Stimulated activated CD4-positive, alpha-beta T cell treated with anti-CD3 and anti-CD28 coated beads, TNF-alpha, amount 100 ng/mL, for 4 hours (primary cell): Measurements from ENCODE around the gene FBRSL1.

ENCODE experiments used
- DNase-seq, 3 experiments: peaks; one replicate each; pipeline ENCODE4 v3.0.0-alpha.2; 2020; ENCODE audit warnings: low read depth in 3 of 3

The FBRSL1 gene

DNA sequence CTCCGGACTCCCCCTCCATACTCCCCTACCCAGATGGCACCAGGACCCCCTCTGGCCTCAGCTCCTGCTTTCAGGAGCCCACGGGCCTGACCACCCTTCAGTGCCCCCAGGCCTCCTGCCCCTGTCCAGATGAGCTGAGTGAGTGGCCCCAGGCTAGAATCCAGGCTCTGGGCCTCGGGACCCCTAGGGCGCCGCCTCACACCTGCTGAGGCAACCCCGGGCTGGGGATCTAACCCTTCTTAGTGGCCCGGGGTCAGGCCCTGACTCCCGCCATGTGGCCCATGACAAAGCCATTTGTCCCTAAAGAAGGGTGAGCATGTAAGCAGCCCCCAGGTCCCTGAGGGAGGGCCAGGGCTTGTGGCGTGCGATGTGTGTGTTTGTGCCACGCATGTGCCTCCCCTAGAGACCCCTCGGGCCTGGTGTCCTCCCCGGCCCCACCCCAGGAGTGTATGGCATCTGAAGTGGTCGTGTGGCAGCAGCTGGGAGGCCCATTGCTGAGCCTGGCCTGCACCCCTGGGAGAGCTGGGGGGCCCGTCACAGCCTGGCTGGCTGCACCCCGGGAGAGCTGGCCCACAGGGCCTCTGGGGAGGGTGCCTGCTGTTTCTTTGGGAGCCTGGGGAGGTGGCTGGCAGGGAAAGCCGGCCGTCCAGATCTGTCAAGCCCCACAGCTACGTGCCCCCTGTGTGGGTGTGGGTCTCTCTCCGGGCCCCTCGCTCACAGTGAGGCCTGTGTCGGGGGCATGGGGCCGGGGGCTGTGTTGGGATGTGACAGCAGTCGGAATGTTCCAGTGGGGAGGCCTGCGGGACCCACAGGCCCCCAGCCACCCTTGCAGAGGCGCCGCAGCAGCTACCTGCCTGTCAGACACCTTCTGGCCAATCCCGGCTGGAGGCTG is 7.8 kb downstream of the FBRSL1 start:
- no peak for DNase-seq

DNA sequence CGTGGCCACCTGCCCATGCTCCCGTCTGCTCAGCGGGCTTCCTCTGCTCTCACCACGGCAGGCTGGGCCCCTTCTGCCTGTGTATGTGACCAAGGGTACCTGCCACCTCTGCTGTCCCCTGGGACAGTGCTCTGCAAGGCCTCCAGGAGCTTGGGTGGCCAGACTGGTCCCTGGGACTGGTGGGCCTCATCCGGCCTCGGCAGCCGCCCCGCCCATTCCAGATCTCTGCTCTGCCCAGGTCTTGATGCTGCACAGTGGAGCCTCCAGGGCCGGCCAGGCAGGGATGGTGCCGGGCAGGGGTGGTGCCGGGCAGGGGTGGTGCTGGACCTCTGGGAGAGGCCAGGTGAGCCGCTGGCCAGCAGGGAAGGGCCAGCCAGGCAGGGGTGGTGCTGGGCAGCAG is 9.0 kb downstream of the FBRSL1 start:
- DNase-seq: no peak

DNA sequence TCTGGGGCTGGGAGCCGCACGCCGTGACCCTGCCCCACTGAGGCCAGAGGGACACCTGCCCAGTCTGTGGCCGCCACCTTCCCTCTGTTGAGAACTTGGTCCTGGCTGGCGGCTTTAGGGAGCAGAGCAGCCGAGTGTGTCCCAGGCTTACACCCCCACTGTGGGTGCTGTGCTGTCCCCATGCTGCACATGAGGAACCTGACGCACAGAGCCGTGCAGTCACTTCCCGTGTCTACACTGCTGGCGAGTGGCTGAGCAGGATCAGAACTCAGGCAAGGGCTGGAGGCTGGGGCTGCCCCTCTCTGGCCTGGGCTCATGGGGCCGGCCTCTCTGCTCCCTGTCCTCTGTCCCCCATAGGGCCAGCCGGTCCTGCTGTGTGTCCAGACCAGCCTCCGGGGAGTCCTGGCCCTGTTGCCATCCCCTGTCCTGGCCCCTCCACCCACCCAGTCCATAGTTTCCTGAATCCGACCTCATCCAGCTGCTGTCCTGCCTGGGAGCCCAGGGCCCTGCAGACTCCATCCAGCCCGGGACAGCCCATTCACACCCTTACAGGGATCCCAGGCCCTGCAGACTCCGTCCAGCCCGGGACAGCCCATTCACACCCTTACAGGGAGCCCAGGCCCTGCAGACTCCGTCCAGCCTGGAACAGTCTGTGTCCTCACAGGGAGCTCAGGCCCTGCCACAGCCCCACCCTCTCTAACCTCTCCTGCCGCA is 10.3 kb downstream of the FBRSL1 start:
- DNase-seq: no peak

DNA sequence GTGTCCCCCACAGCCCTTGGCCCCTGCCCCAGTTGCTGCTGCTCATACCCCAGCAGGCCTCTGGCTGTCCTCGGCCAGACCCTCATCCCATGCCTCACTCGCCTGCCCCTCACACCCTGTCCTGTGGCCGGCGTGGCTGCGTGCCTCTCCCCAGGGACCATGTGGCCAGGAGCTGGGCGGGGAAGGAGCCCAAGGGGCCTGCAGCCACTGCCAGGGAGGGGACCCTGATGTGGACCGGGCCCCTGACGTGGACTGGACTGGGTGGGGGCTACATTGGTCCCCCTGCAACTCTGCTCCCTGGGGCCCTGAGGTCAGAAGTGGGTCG is 10.9 kb downstream of the FBRSL1 start:
- no peak for DNase-seq

DNA sequence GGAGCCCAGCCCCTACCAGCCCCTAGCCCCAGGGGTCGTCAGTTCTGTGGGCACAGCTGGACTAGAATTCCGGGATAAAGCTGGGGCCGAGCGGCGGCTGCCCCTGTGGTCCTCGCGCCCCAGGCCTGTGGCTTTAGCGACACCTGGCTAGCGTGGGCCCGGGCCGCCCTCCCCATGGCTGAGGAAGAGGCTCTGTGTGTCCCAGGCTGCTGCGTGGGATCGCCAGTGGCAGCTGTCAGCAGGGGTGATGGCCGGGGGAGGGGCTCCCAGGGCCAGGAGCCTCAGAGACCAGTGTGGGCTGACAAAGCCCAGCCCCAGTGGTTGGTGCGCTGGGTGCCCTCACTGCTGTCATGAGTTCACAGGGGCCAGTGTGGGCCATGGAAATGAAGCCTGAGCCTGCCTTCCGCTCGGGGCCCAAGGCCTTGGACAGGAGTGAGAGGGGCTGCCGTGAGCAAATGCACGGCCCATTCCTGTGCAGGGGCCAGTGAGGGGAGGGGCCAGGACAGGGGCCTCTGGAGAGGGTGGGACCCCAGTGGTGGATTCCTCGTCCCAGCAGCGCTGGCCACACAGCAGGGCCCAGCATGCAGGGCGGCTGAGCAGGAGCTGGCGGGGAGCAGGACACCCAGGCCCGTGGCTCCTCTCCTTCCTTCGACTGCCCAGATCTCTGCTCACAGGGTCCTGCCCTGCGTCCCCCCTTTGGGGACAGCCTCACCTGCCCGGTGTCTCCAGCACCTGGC is 11.4 kb downstream of the FBRSL1 start:
- no peak for DNase-seq

DNA sequence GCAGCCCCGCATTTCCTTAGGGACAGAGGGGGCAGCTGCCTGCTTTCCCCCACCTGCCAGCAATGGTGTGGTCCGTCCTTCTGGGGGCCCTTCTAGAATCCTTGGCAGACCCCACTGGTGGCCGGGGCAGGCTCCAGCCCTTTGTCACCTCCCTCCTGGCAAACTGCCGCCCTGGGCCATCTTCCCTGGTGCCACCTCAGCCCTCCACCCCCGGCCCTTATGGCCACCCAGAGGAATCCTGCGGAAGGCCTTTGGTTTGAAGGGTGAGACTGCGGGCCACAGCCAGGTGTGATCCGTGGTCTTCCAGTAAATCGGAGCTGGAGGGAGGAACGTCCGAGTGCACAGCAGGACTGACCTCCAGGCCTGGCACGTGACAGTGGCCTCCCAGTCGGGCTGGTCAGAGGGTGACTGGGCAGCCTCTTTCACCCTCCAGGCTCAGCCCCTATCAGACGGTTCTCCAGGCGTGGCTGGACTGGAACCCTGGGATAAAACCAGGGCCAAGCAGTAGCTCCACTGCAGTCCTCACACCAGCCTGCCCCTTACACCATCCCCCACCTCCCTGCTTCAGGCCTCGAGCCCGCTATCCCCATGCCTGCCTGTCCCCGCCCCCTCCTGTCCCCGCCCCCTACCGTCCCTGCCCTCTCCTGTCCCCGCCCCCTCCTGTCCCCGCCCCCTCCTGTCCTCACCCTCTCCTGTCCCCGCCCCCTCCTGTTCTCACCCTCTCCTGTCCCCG is 12.4 kb downstream of the FBRSL1 start:
- no peak for DNase-seq

DNA sequence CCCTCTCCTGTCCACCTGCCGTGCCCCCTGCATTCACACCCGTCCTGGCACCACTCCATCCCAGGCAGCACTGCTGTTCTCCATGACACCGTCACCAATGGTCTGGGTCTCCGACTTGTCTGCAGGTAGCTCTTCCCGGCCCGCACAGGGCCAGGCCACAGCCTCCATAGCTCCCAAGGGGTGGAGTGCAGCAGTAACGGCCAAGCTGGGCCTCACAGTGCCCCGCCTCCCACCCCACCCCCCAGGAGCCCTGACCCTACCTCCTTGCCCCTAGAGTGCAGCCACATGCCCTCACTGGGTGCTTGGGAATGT is 12.9 kb downstream of the FBRSL1 start:
- no peak for DNase-seq

DNA sequence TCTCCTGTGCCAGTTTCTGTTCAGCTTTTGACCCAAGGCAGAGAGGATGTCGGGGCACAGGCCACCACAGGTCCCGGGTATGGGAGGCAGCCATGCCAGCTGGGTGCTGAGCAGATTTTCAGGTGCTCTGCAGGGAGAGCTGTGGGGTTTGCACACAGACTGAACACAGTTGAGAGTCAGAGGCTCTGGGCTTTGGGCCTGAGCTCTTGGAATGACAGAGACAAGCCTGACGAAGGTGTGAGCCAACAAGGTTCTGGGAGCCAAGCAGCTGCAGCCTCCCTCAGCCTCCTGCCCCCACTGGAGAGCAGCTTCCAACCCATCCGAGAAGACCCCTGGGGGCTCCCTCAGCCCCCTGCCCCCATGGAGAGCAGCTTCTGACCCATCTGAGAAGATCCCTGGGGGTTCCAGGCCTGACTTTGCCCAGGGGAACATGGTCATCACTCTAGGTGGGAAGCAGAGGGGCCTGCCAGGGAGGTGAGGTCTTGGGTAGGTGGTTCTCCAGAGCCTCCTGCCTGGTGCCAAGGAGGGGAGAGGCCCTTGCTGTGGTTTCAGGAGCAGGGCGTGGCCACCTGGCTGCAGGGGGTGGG is 13.8 kb downstream of the FBRSL1 start:
- no peak for DNase-seq

DNA sequence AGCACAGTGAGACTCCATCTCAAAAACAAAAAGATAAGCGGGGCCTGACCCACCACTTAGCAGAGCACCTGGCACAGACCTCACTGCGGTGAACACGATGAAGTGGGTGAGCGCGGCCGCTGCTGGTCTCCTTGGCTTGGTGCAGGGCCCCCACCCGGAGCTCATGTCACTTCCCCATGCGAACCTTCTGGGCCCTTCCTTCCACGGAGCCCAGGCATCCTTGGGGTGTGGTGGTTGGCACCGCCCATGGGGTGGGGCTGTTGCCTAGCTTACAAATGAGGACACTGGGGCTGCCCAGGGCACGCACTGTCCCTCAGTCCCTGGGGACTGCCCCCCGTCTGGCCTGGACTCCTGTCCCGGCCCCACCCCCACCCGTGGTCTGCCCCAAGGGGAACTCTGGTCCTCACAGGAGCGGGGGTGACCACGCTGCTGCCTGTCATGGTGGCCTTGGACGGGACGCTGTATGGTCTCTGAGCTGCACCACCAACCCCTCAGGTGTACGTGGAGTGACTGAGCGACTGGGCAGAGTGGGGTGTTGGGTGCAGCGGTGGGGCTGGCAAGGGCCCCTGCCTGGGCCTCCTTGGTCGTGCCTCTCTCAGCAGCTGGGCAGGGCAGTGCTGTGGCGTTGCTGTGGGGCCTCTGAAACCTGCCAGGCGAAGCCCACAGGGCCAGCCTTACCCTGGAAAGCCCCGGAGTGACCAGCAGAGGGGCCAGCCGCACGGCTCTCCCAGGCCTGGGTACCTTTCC is 15.3 kb downstream of the FBRSL1 start:
- DNase-seq: no peak

DNA sequence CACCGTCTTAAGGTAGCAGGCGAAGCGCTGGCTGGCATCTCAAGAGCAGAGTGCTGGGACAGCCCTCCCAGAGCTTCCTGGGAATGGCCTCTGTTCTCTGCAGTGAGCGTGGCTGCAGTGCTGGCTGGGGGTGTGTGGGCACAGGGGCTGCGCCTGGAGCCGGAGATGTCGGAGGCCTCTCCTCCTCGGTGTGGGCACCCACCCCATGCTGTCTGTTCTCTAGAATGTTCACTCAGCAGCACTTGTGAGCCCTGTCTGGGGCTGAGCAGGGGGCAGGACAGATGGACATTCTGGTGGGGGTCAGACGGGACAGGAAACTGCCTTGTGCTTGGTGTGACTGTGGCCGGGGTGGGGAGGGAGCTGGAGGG is 15.9 kb downstream of the FBRSL1 start:
- DNase-seq: no peak

DNA sequence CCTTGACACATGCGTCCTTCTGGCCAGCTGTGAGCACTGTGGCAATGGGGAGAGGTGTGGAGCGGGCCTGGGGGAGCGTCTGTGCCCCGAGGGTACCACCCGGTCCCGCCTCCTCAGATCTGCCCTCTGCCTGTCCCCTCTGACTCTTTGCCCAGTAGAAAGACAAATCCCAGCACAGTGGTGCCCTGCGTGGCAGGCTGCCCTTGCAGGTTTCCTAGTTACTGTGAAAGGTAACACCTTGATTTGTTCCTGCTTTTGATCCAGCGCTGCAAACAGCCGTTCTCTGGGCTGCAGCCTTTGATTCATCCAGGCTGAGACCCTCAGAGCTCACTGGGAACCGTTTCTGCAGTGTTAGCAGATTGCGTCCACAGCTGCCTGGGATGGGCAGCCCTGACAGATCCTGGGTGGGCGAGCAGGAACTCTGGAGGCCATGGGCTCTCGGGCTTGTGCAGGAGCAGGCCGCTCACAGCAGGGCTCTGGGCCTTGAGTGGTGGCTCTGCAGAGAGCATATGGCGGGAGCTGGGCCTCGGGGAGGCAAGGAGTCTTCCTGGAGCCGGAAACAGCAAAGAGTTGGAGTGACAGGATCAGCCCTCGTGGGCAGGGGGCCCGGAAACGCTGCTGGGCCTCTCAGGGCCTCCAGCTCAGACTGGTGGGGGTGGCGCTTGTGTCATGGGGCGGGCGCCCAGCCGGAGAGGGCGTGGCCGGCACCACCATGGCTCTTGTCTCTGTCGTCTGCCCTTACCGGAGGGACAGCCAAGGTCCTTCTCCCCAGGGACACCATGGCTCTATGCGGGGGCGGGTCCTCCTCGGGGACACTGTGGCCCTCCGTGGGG is 16.6 kb downstream of the FBRSL1 start:
- peak; percentile 26 to 31 (median 27) for DNase-seq

DNA sequence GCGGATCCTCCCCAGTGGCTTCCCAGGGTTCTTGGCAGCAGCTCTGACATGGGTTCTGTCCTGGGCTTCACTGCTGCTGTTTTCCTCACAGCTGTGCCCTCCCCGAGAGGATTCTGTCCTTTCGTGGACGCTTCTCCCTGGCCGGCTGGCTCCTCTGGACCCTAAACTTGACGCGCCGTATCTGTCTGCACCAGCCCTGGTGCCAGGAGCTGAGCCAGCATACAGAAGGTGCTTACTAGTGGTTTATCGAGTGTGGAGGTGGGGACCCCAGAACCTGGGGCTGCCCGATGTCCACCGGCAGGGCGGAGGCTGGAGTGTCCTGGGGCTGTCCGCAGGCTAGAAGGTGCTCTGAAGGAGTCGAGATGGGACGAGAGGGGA is 17.2 kb downstream of the FBRSL1 start:
- DNase-seq: no peak

DNA sequence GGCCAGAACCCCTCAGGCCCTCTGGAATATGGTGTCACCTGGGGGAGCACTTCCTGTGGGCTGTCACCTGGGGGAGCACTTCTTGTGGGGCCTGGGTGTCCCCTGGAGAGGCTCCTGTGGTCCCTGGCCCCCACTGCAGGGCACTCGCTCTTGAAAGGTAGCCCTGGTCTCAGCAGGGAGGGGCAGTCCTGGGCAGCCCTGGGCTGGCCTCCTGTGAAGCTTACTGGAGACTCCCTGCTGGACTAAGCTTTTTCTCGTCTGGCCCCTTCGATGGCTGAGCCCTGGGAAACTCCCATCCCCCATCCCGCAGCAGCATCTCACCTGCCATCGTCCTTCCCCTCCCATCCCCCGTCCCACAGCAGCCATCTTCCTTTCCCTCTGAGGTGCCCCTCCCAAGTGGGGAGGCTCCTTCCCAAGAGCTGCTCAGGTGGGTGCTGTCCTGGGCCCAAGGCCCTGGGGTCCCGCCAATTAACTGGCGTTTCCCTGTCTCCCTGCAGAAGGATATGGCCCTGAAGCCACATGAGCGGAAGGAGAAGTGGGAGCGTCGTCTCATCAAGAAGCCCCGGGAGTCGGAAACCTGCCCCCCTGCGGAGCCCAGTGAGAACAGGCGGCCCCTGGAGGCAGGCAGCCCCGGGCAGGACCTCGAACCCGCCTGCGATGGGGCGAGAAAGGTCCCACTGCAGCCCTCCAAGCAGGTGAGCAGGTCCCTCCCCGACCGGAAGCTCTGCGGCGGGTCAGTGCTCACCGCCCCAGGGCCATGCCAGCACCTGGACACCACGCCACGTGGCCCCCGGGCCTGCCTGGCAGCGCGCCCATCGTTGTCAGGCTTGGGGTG is 17.9 kb downstream of the FBRSL1 start:
- no peak for DNase-seq

DNA sequence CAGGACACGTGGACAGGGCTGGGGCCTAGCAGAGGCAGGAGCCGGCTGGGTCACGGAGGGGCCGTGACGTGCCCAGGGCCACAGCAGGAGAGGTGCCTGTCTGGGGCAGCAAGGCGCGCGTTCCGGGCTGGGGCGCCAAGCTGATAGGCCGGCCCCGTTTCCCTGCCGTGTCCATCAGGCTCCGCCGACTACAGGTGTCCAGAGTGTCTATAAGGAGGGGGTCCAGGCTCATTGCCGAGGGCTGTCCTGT is 18.5 kb downstream of the FBRSL1 start:
- no peak for DNase-seq

DNA sequence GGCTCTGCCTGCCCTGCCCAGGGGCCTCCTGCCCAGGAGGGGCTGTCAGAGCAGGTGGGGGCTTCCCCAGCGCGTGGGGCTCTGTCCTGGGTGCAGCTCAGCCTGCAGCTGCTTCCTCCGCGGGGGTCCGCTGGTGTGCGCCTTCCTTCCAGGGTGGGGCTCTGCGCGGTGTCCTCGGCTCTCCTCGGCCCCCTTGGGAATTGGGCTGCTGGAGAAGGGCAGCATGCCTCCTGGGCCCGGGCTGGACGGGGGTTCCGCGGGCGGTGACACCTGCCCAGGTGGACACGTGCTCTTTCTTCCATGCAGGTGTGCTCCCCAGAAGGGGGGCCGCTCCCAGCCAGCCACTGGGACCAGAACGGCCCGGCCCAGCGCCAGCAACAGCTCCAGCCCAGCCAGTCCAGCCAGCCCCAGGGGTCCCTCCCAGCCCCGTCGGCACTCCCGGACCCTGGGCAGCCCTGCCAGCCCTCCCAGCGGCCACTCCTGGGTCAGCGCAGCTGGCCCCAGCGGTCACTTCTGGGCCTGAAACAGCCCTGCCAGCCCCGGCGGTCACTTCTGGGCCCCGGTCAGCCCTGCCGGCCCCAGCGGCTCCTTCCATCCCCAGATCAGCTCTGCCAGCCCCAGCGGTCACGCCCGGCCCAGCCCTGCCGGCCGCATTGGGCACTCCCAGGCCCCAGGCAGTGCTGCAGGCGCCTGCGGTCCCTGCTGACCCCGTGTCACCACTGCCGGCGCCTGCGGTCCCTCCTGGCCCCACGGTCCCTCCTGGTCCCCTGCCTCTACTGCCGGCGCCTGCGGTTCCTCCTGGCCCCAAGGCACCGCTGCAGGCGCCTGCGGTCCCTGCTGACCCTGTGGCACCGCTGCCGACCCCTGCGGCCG is 19.1 kb downstream of the FBRSL1 start:
- DNase-seq: no peak

DNA sequence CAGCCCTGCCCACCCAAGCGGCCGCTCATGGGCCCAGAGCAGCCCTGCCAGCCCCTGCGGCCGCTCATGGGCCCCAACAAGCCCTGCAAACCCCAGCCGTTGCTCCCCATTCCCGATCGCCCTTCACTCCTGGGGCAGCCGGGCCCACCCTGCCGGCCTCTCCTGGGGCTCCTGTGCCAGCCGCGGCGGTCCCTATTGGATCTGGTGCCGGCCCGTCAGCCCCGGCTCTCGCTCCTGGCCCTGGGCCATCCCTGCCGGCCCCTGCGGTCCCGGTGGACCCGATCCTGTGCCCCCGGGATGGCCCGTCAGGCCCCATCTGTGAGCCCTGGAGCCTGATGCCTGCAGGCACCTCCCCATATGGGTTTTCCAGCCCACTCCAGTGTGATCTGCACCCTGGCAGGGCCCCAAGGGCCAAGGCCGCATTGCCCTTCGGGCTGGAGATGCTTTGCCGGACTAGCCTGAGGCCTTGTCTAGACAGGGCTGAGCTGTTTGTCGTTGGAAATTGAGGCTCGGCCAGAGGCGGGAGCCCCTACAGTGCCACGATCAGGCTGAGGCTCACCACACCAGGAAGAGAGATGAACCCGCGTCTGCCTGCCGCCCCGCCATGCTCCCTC is 20.3 kb downstream of the FBRSL1 start:
- DNase-seq: no peak

DNA sequence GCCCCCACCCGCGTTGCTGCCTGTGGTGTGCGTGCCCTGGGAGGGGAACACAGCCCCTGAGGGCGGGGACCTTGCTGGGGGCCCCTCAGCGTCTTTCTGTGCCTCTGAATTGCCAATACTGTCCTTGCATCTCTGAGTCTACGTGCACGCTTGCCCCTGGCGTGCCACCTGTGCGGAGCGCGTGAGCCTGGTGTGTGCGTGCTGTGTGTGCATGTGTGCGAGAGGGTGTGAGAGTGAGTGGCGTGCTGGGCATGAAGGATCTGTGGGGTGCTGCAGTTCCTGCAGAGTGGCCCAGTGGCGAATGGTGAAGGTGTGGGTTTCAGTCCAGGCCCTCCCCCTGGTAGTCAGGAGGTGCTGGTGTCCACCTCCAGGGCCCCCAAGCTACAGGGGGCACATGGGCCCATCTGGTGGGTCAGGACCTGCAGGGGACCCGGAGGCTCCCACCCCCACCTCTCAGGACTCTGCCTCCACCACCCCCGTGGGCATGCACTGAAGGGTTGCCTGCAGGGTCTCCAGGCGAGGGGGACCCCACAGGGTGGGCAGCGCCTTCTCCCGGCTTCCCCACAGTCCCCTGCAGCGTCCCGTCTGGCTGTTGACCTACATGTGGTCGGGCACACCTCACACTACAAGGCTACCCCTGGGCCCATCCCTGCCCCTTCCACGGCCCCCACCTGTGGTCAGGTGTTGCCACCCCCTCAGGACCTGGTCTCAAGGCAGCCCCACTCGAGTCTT is 21.0 kb downstream of the FBRSL1 start:
- no peak for DNase-seq
